ENCODE results near the gene HSCB.
"Not testable (repeated sequence)": the region's sequence is repeated elsewhere in the genome, so short reads cannot be mapped to it uniquely, and the experiment has no call there.

HSCB gene

DNA sequence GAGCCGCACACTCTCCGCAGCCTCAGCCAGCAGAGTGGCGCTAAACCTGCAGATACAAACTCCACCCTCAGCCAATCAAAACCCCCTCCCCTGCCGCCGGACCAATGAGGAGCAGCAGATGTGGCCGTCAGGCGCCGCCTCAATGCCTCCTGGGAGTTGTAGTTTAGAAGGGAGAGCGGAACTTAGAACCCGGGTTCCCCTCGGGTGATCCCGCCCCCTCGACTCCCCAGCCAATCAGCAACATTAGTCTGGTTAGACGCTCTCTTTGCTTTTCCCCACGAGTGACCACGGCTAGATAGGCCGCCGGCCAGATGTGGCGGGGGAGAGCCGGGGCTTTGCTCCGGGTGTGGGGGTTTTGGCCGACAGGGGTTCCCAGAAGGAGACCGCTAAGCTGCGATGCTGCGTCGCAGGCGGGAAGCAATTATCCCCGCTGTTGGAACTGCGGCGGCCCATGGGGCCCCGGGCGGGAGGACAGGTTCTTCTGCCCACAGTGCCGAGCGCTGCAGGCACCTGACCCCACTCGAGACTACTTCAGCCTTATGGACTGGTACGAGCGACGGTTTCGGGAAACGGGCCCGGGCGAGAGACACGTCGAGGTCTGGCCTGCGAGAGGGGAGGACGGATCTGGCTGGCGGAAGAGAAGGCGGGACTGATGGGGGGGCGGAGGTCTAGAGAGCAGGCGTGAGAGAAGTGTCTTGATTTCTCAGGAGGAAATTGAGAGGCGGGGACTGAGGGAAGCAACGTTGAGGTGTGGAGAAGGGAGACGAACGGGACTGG is at the start of gene HSCB, which contains the start of gene CHEK2:
Gene HSCB, plus strand, starts transcription at position 255 of the 777 bp plus-strand sequence. Its CDS starts 57 bp downstream, at position 312.
Gene CHEK2, minus strand, starts transcription at position 36 of the 777 bp plus-strand sequence. CDS start 7,099 bp downstream, outside the sequence.
- peak; percentile 98 for DNase-seq (ENCODE audit: low spot score)

- not testable (repeated sequence) for DNase-seq (ENCODE audit: low spot score)
Observed at GRCh38 chr22:28693041-28693760, 48.6 kb upstream of the HSCB start.

- no peak for DNase-seq (ENCODE audit: low spot score)
Observed at GRCh38 chr22:28702891-28703290, 38.9 kb upstream of the HSCB start.

GRCh38 chr22:28703436-28703835 is 38.4 kb upstream of the HSCB start:
- peak; percentile 15 for DNase-seq (ENCODE audit: low spot score)

GRCh38 chr22:28706845-28707244 is 35.0 kb upstream of the HSCB start:
- no peak for DNase-seq (ENCODE audit: low spot score)

DNA sequence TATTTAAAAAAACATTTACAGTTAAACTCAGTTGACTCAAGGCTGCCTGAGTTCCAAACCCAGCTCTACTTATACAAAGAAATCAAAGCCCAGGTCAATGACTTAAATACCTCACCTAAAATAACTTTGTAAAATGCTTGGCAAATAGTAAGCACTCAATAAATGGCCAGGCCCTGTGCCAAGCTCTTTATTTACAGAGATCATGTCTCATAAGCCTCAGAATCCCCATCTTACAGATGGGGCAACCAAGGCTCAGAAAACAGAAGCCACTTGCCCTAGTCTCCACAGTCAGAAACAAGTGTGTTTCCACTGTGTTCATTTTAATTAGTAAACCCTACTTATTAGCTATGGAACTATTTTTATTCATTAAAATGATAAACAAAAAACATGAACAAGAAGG is 31.7 kb upstream of the HSCB start:
- no peak for DNase-seq (ENCODE audit: low spot score)

GRCh38 chr22:28710576-28711191 is 31.2 kb upstream of the HSCB start:
- DNase-seq (ENCODE audit: low spot score), result peak; percentile 73

GRCh38 chr22:28711341-28711740 is 30.5 kb upstream of the HSCB start:
- DNase-seq (ENCODE audit: low spot score), result no peak

DNA sequence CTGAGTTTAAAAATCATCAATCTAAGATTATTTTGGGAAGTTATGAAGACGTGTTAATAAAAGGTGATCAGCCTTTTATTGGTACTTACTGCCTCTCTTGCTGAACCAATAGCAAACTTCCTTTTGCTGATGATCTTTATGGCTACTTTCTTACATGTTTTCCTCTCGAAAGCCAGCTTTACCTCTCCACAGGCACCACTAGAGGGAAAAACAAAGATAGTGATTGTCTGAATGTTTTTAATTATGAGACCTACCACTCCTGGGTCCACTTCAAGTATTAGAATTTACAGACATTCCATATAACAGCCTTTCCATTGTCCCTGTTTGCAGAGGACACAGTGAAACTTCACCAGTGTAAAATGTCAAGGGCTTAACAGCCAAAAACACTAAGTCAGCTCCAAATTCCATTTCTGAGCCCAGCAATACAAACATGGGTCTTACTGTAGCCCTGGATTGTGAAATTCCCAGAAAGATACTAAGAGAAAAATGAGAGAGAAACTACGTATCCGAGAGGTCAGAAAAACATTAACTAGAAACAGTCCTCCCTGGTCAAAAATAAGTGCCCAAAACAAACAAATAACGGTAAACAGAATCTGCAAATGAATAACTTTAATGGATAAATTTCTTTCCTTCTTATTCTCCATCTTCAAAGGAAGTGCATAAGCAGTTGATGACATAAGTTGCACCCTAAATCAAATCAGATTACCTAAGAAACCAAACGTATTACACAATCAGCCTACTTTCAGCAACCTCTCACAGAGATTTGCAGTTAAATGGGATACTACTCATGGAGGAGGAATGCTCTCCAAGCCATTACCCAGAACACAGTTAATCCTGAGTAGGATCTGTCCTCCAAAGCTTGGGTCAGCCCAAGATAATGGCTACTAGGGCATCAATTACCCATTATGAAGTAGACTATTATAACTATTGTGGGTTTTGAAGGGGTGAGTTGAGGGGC is 29.7 kb upstream of the HSCB start:
- peak; percentile 76 for DNase-seq (ENCODE audit: low spot score)

DNA sequence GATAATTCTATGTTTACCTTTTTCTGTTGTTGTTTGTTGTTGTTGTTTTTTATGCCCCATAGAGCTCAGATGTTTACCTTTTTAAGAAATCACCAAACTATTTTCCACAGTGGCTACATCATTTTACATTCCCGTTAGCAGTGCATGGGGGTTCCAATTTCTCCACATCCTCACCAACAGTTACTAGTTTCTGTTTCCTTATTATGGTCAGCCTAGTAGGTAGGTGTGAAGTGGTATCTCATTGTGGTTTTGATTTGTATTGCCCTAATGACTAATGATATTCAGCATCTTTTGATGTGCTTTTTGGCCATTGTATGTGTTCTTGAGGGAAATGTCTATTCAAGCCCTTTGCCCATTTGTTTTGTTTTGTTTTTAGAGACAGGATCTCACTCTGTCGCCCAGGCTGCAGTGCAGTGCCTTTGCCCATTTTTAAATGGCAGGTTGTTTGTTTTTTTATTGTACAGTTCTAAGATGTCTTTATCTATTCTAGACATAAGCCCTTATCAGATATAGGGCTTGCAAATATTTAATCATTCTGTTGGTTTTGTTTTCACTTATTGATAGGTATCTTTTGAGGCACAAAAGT is 27.7 kb upstream of the HSCB start:
- DNase-seq (ENCODE audit: low spot score), result no peak

DNA sequence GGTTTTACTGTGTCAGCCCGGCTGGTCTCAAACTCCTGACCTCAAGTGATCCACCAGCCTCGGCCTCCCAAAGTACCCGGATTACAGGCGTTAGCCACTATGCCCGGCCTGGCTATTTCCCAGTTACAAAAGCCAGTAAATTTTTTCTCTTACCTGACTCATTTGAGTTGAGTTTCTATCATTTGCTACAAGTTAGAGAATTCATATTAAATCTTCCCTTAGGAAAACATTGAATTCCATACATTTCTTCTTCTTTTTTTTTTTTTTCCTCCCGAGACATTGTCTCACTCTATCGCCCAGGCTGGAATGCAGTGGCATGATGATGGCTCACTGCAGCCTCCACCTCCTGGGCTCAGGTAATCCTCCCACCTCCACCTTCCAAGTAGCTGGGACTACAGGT is 26.2 kb upstream of the HSCB start:
- DNase-seq (ENCODE audit: low spot score), result no peak

DNA sequence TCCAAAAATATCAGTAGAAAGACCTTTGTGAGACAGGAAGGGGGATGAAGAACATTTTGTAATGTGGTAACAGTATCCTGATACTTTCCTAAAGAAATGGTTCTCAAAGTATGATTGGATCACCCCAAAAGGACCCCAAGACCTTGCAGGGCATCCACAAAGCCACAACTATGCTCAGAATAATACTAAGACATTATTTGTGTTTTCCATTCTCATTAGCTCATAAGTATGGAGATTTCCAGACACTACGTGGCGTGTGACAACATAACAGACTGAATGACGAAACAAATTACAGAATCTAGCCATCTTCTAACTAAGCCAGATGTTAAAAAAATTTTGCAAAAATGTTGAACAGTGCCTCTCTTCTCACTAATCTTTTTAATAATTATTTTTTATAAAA is 25.2 kb upstream of the HSCB start:
- DNase-seq (ENCODE audit: low spot score), result no peak

- no peak for DNase-seq (ENCODE audit: low spot score)
Observed at GRCh38 chr22:28718044-28718443, 23.8 kb upstream of the HSCB start.

- DNase-seq (ENCODE audit: low spot score), result no peak
Observed at GRCh38 chr22:28728002-28728401, 13.8 kb upstream of the HSCB start.

- no peak for DNase-seq (ENCODE audit: low spot score)
Observed at GRCh38 chr22:28728621-28729313, 13.1 kb upstream of the HSCB start.

DNA sequence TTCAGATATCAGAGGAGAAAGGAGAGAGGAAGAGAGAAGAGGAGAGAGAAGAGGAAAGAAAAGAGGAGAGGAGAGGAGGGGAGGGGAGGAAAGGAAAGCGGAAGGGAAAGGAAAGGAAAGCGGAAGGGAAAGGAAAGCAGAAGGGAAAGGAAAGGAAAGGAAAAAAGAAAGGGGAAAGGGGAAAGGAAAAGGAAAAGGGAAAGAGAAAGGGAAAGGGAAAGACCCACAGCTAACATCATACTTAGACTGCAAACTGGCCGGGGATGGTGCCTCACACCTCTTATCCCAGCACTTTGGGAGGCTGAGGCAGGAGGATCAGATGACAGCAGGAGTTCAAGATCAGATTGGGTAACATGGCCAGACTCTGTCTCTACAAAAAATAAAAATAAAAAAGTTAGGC is 11.7 kb upstream of the HSCB start:
- no peak for DNase-seq (ENCODE audit: low spot score)

DNA sequence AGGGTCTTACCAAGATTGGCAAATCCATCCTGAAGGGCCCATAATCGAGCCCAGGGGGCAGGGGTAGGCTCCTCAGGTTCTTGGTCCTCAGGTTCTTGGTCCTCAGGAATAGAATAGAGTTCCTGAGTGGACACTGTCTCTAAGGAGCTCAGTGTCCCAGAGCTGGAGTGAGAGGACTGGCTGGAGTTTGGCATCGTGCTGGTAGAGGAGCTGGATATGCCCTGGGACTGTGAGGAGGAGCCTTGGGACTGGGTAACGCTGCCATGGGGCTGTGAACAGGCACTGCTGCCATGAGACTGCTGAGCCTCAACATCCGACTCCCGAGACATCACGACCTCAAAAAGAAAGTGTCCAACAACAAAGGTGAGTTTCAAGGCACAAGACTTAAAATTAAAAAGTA is 7.4 kb upstream of the HSCB start:
- no peak for DNase-seq (ENCODE audit: low spot score)

GRCh38 chr22:28736301-28737155 is 5.3 kb upstream of the HSCB start:
- no peak for DNase-seq (ENCODE audit: low spot score)

- DNase-seq (ENCODE audit: low spot score), result no peak
Observed at GRCh38 chr22:28737701-28738100, 4.1 kb upstream of the HSCB start.

- not testable (repeated sequence) for DNase-seq (ENCODE audit: low spot score)
Observed at GRCh38 chr22:28738876-28739275, 3.0 kb upstream of the HSCB start.
